GM12864 (cell line): ENCODE results near the gene KATNA1.

Source experiments
- DNase-seq: peaks from one replicate; pipeline ENCODE4 v3.0.0-alpha.2; 2011; ENCODE audit warnings: low read depth
- H3K4me3 ChIP-seq: 2 replicates; pipeline ENCODE4 v1.5.1; 2011; ENCODE audit warnings: mild to moderate bottlenecking, low read depth, low read length, control low read depth
- CTCF ChIP-seq: IDR thresholded peaks from 2 replicates; pipeline ENCODE4 v1.5.1; 2011; ENCODE audit warnings: low read depth, mild to moderate bottlenecking, moderate library complexity, low read length, control low read depth, inconsistent platforms; ENCODE audit errors: missing control alignments

The KATNA1 gene

GRCh38 chr6:149580880-149581279, 67.6 kb downstream of the KATNA1 start:
- no peak for DNase-seq
- TF ChIP-seq CTCF = no peak
- no peak overlapping the region for H3K4me3 ChIP-seq

GRCh38 chr6:149567945-149568585, 80.4 kb downstream of the KATNA1 start:
- DNase-seq = no peak
- no peak for TF ChIP-seq CTCF
- peak overlapping the region; percentile 99 for H3K4me3 ChIP-seq

GRCh38 chr6:149567194-149567586, 81.3 kb downstream of the KATNA1 start:
- DNase-seq = no peak
- no peak for TF ChIP-seq CTCF
- H3K4me3 ChIP-seq = peak overlapping the region; percentile 99

- no peak for TF ChIP-seq CTCF
- no peak for DNase-seq
- peak overlapping the region; percentile 99 for H3K4me3 ChIP-seq
Observed at GRCh38 chr6:149566410-149567193, 81.9 kb downstream of the KATNA1 start.

- peak within 1 kb of the TSS; percentile 99 for H3K4me3 ChIP-seq
Observed at GRCh38 chr6:149565527-149566409, 82.7 kb downstream of the KATNA1 start, which contains the start of gene GINM1. Gene GINM1 (plus strand): TSS chr6:149566375. CDS start chr6:149566415, 40 bp downstream.

More at GRCh38 chr6:149565527-149566409, 82.7 kb downstream of the KATNA1 start, which contains the start of gene GINM1:
- peak; percentile 73 for TF ChIP-seq CTCF
- DNase-seq = peak; percentile 89
